Measurements from ENCODE around the gene ANXA1.

The ANXA1 gene

DNA sequence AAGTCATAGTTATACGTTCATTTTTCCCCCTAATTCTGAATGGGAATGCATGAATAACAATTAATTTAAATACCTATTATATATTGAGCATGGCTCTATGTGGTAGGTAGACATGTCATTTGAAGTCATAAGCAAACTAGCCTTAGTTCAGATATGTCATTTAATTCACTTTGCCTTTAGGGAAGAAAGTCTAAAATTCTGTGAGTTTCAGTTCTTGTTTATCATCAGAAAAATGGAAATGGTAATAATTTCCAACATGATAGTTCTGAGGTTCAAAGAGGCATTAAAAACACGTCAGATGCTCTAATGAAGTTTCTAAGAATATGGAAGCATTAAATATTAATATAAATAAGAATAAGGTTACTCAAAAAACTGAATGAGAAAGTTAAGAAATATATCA lies 13.1 kb upstream of the ANXA1 start:
- DNase-seq (ENCODE audit: low read depth) = no peak

- no peak for DNase-seq (ENCODE audit: low read depth)
Measured at GRCh38 chr9:73141282-73141681, 10.4 kb upstream of the ANXA1 start.

- DNase-seq (ENCODE audit: low read depth) = no peak
Measured at GRCh38 chr9:73143711-73144328, 7.8 kb upstream of the ANXA1 start.

DNA sequence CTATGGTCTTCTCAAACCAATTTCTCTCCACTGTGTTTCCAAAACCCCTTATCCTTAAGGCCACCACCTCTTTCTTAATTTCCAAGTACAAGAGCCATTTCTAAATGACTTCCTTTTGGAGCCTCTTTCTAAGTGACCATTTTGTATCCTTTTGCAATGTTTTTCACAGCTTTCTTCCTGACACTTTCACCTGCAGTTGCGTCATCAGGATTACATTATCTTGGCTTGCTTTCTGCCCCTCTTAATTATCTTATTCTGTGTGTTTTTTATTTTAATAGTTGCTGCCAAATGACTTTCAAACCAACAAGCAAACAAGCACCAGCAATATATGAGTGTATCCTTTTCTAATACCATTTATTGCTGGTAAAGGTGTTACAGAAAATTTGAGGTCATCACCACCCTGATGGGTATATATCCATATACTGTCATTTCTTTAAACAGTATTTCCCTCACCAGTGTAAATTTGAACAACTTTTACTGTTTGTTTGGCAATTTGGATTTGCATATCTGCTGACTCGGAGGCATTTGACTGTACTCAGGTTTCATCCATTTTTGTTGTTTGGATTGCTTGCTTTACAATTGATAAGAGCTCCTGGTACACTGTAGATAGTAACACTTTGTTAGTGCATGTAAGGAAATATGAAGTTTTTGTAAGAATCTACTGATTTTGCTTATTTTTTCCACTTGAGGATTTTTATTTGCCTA lies 5.4 kb upstream of the ANXA1 start:
- no peak for DNase-seq (ENCODE audit: low read depth)

GRCh38 chr9:73148447-73148937 lies 3.2 kb upstream of the ANXA1 start:
- no peak for DNase-seq (ENCODE audit: low read depth)

GRCh38 chr9:73149371-73150067 lies 2.1 kb upstream of the ANXA1 start:
- no peak for DNase-seq (ENCODE audit: low read depth)

DNA sequence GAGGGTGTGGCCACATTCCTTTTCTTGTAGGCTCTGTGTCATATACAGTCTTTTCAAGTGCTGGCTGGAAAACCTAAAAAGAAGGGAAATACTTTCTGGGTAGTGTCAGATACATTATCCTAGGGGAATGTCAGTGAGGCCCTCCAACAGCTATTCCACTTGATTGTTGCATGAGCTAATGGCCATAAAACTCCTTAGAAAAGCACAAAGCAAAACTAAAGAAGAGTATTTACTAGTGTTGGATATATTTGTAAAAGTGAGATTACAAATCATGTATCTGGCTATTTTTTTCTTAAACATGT lies 829 bp downstream of the ANXA1 start:
- no peak for DNase-seq (ENCODE audit: low read depth)

DNA sequence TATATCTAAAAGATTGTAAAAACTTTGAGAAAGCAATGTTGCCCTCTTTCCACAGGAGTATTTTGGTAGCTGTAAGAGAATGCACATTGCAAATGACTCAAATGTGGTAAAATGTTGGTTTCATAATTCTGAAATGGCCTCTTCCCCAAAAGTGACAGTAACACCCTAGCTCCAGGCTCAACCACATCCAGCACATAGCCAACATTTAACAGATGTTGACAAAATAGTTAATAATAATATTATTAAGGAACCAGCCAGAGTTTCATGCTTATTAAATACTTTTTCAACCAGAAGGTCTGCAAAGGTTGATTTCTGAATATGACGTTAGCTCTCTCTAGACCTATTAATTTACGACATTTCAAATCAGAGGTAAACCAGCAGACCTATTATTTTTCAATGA lies 1.3 kb downstream of the ANXA1 start:
- no peak for DNase-seq (ENCODE audit: low read depth)

- DNase-seq (ENCODE audit: low read depth) = no peak
Measured at GRCh38 chr9:73153793-73154227, 2.1 kb downstream of the ANXA1 start.

DNA sequence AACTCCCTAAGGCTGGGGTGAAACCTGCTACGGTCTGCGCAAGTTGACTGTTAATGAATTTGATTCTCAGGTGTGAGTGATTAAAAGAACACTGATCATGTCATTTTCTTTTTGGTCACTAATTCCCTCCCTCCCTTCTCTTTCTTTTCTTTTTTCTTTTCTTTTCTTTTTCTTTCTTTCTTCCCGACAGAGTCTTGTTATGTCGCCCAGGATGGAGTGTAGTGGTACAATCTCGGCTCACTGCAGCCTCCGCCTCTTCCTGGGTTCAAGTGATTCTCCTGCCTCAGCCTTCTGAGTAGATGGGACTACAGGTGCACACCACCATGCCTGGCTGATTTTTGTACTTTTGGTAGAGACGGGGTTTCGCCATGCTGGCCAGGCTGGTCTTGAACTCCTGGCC lies 2.6 kb downstream of the ANXA1 start:
- DNase-seq (ENCODE audit: low read depth) = no peak

GRCh38 chr9:73154722-73155121 lies 3.1 kb downstream of the ANXA1 start:
- no peak for DNase-seq (ENCODE audit: low read depth)

DNA sequence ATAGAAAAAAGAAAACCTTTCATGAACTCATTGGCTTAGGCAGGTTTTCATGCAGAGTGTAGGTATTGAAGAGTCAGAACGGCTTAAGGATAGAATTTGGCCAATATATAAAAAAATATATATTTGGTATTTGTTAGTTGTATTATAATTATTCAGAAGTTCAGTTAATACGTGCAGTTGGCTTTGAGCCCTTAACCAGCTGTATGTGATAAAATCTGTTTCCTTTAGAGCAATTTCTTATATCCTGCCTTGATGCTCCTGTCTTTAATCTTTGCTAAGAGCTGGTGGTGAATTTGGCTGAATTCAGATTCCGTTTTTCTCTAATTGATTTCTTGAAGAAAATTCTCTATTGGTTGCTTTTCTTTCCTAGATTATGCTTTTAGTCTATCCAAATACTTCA lies 3.7 kb downstream of the ANXA1 start:
- DNase-seq (ENCODE audit: low read depth) = no peak

GRCh38 chr9:73155968-73156864 lies 4.6 kb downstream of the ANXA1 start:
- DNase-seq (ENCODE audit: low read depth) = no peak

DNA sequence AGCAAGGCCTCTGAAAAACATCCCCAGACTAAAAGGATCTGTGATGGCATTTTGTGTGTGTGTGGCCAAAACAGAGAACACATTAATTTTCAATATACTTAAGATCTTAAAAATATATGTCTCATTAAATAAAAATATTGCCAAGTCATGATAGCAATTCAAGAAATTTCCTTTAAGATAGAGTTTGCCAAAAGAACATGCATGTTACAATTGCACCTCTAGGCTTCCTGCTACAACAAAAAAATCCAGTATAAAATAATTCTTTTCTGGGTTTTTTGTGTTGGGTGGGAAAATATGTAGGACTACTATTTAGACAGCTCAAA lies 5.2 kb downstream of the ANXA1 start:
- no peak for DNase-seq (ENCODE audit: low read depth)

- no peak for DNase-seq (ENCODE audit: low read depth)
Measured at GRCh38 chr9:73157811-73158210, 6.1 kb downstream of the ANXA1 start.

DNA sequence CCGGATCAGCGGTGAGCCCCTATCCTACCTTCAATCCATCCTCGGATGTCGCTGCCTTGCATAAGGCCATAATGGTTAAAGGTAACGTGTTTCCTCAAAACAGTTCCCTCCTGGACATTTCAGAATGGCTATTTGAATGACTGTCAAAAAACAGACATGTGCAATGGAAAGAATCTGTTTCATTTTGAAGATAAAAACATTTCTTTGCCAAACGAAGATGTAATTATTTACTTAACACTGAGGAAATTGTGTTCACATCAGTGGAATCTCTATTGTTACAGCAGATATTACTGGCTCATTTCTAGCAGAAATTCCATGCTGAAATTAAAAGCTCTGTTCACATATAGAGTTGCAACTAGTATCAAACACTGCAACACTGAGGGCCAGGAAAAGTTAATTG lies 7.1 kb downstream of the ANXA1 start:
- DNase-seq (ENCODE audit: low read depth) = no peak

- DNase-seq (ENCODE audit: low read depth) = no peak
Measured at GRCh38 chr9:73160868-73161267, 9.2 kb downstream of the ANXA1 start.

GRCh38 chr9:73162987-73163768 lies 11.5 kb downstream of the ANXA1 start:
- no peak for DNase-seq (ENCODE audit: low read depth)

- no peak for DNase-seq (ENCODE audit: low read depth)
Measured at GRCh38 chr9:73165911-73166310, 14.2 kb downstream of the ANXA1 start.

DNA sequence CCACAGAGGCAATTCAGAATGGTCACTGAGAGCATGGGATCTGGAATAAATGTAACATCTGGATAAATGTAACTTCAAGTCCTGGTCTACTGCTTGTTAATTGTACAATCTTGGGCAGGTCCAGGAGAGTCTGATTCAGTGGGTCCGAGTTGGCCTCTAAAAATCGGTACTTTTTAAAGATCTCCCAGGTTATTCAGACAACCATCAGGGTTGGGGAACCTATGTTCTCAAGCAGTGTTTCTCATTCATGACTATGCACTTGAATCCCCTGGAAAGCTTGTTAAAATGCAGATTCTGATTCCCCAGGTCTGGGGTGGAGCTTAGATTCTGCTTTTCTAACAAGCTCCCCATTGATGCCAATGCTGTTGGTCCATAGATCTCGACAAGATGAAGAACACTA lies 14.8 kb downstream of the ANXA1 start:
- DNase-seq (ENCODE audit: low read depth) = no peak

DNA sequence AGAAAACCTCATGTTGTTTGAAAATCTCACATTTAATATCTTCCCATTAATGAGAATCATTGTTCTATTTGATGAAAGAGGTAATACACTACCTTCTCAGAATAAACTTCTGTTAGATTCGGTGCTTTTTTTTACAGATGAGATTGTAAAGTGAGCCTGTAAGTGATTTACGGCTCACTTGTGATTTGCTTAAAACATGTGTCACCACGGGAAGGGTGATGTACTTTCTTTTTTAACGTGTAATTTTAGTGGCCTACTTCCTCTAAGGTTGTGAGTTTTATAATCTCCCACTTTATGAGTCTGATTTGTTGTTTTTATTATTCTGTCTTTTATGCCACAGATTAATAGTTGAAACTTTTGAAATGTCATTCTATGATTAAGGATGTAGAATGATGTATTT lies 15.9 kb downstream of the ANXA1 start:
- DNase-seq (ENCODE audit: low read depth) = no peak
